Endothelial cell of umbilical vein (primary cell): Measurements from ENCODE around the gene SRRM3. TPM values are rescaled to one million over a fixed set of nuclear protein-coding genes. Genes with fewer than 3 reads are reported as not detected.

Experiments used
- BruUV-seq: library from RNA; stranded (reverse); fragments of 400-500 nt; replicated peaks from 2 replicates; lab custom pipeline; 2021; lab: Mats Ljungman, UMichigan
- CTCF ChIA-PET: fragments of 300-600, 350-600 bp; sonication (Branson Sonifier 250); formaldehyde crosslinking; loops from one replicate; lab custom pipeline; 2021; ENCODE audit warnings: antibody characterized with exemption, inconsistent platforms; lab: Charles Lee
- POLR2A ChIA-PET: fragments of 300-600, 350-600 bp; sonication (Branson Sonifier 250); formaldehyde crosslinking; loops from one replicate; lab custom pipeline; 2021; ENCODE audit warnings: antibody characterized with exemption, inconsistent platforms; lab: Charles Lee
- DNase-seq: peaks from one replicate; pipeline ENCODE4 v3.0.0-alpha.2; 2011; ENCODE audit warnings: low read depth, low spot score
- FAIRE-seq: peaks from 2 replicates; lab custom pipeline; 2011; peaks lifted over from hg19 to GRCh38; lab: Jason Lieb, UNC
- H2AFZ ChIP-seq: 2 replicates; pipeline ENCODE4 v1.6.0; 2012; ENCODE audit warnings: low read depth, low read length, control low read depth, inconsistent platforms
- H3K27ac ChIP-seq: 2 replicates; pipeline ENCODE4 v1.5.1; 2011; ENCODE audit warnings: low read depth, mild to moderate bottlenecking, control low read depth, low read length, moderate library complexity; ENCODE audit not compliant: insufficient read depth
- H3K27me3 ChIP-seq, 2 experiments: 2 replicates each; pipeline versions ENCODE4 v1.6.0 to v1.6.1; 2011; ENCODE audit warnings: low read length in 2 of 2, mixed read lengths in 1 of 2; ENCODE audit not compliant: control insufficient read depth in 2 of 2, insufficient read depth in 2 of 2
- H3K36me3 ChIP-seq, 2 experiments: 2 replicates in 1 of 2; 3 replicates in 1 of 2; pipeline ENCODE4 v1.5.1; 2011; ENCODE audit warnings: low read length in 2 of 2, mild to moderate bottlenecking in 1 of 2, moderate library complexity in 1 of 2; ENCODE audit not compliant: control insufficient read depth in 2 of 2, insufficient read depth in 2 of 2; ENCODE audit errors: extremely low read depth in 1 of 2
- H3K4me1 ChIP-seq: 3 replicates; pipeline ENCODE4 v1.5.1; 2011; ENCODE audit warnings: mild to moderate bottlenecking, low read length; ENCODE audit not compliant: control insufficient read depth, insufficient read depth; ENCODE audit errors: extremely low read depth
- H3K4me2 ChIP-seq: 2 replicates; pipeline ENCODE4 v1.6.1; 2011; ENCODE audit warnings: low read length, control low read depth, mixed read lengths; ENCODE audit not compliant: insufficient read depth
- H3K4me3 ChIP-seq, 3 experiments: fragments of 200-600 bp in 1 of 3; sonication (generic), shearing (Covaris generic) in 1 of 3; replicated peaks in 1 of 3; 2 replicates each; pipeline ENCODE4 v1.5.1; 2011 to 2016; ENCODE audit warnings: control low read depth in 3 of 3, low read length in 3 of 3, mild to moderate bottlenecking in 2 of 3, inconsistent platforms in 1 of 3, low read depth in 1 of 3, moderate library complexity in 1 of 3; ENCODE audit not compliant: insufficient read depth in 1 of 3
- H3K79me2 ChIP-seq: 2 replicates; pipeline ENCODE4 v1.6.0; 2012; ENCODE audit warnings: low read length, inconsistent platforms; ENCODE audit not compliant: control insufficient read depth, insufficient read depth
- H3K9ac ChIP-seq: replicated peaks from 2 replicates; pipeline ENCODE3; 2011; ENCODE audit warnings: low read length, control low read depth; ENCODE audit not compliant: insufficient read depth; ENCODE audit errors: extremely low read depth
- H3K9me1 ChIP-seq: replicated peaks from 3 replicates; pipeline ENCODE4 v1.6.0; 2011; ENCODE audit warnings: mild to moderate bottlenecking, low read length; ENCODE audit not compliant: control insufficient read depth, insufficient read depth; ENCODE audit errors: extremely low read depth
- H3K9me3 ChIP-seq: replicated peaks from 2 replicates; pipeline ENCODE4 v1.5.1; 2012; ENCODE audit warnings: low read length, inconsistent platforms; ENCODE audit not compliant: control insufficient read depth, insufficient read depth
- H4K20me1 ChIP-seq: replicated peaks from 2 replicates; pipeline ENCODE3; 2011; ENCODE audit warnings: mild to moderate bottlenecking, low read length; ENCODE audit not compliant: control insufficient read depth, insufficient read depth; ENCODE audit errors: extremely low read depth
- EZH2 ChIP-seq: IDR thresholded peaks from 2 replicates; pipeline ENCODE4 v1.6.1; 2012; ENCODE audit warnings: borderline replicate concordance, low read depth, mild to moderate bottlenecking, moderate library complexity, low read length, inconsistent platforms; ENCODE audit not compliant: severe bottlenecking
- FOS ChIP-seq: IDR thresholded peaks from 2 replicates; pipeline ENCODE4 v1.6.1; 2011; ENCODE audit warnings: mild to moderate bottlenecking, low read length, moderate library complexity, borderline replicate concordance; ENCODE audit not compliant: insufficient read depth
- GATA2 ChIP-seq: IDR thresholded peaks from 2 replicates; pipeline ENCODE4 v1.7.0; 2011; ENCODE audit warnings: low read depth, mild to moderate bottlenecking, moderate library complexity, mixed read lengths, low read length; ENCODE audit not compliant: insufficient read length, insufficient read depth
- JUN ChIP-seq: IDR thresholded peaks from 2 replicates; pipeline ENCODE4 v1.6.1; 2011; ENCODE audit warnings: borderline replicate concordance, low read depth; ENCODE audit not compliant: insufficient read length, insufficient read depth
- MYC ChIP-seq: IDR thresholded peaks from one replicate; pipeline ENCODE4 v1.6.1; 2011; ENCODE audit warnings: mild to moderate bottlenecking, low read depth, low read length
- POLR2A ChIP-seq: IDR thresholded peaks from 2 replicates; pipeline ENCODE4 v1.6.1; 2012; ENCODE audit warnings: low read depth, mild to moderate bottlenecking, control low read depth, low read length
- POLR2AphosphoS5 ChIP-seq: IDR thresholded peaks from 2 replicates; pipeline ENCODE4 v1.6.1; 2012; ENCODE audit warnings: low read depth, mild to moderate bottlenecking, control low read depth, low read length, moderate library complexity; ENCODE audit not compliant: insufficient read depth
- dilution Hi-C: fragments of 300-500 bp; cut with MboI; formaldehyde crosslinking; loops from one replicate; pipeline ENCODE4 v1.15.0; 2019; ENCODE audit warnings: low sequenced_read_pairs; ENCODE audit not compliant: extremely low pct_ligation_motif_present
- intact Hi-C: fragments of 100-400 bp; cut with micrococcal nuclease; formaldehyde crosslinking; loops from one replicate; pipeline ENCODE4 v1.10.0; 2022
- polyA plus RNA-seq, 4 experiments: library from polyadenylated mRNA; depleted of rRNA in 3 of 4; stranded (reverse) in 3 of 4; unstranded in 1 of 4; fragments of >200 nt; gene quantifications; 2 replicates each; pipeline versions ENCODE4 v1.2.1 to v1.2.3, GENCODE V29; 2011 to 2012; ENCODE audit warnings: missing spikeins in 1 of 4
- total RNA-seq: library from RNA; stranded (reverse); gene quantifications from 2 replicates; pipeline ENCODE4 v1.2.3, GENCODE V29; 2021
- TF ChIP-seq, protein P1 (sequence below), 2 donors: IDR thresholded peaks; 1 replicate in 1 of 2; 2 replicates in 1 of 2; pipeline ENCODE4 v1.5.1; 2011; ENCODE audit warnings: low read length in 2 of 2, mild to moderate bottlenecking in 2 of 2, moderate library complexity in 2 of 2, control low read depth in 1 of 2, inconsistent platforms in 1 of 2, low read depth in 1 of 2; ENCODE audit not compliant: insufficient read depth in 1 of 2; ENCODE audit errors: extremely low read depth in 1 of 2
- TF ChIP-seq, protein P2 (sequence below): IDR thresholded peaks from 2 replicates; pipeline ENCODE4 v1.6.1; 2011; ENCODE audit not compliant: insufficient read depth, insufficient read length

SRRM3 gene
- total and polyA plus RNA-seq, 2 donors (not counting 3 experiments of a cell fraction or from before 2014, with no cell fraction given): 4.4 to 5.4 TPM

DNA sequence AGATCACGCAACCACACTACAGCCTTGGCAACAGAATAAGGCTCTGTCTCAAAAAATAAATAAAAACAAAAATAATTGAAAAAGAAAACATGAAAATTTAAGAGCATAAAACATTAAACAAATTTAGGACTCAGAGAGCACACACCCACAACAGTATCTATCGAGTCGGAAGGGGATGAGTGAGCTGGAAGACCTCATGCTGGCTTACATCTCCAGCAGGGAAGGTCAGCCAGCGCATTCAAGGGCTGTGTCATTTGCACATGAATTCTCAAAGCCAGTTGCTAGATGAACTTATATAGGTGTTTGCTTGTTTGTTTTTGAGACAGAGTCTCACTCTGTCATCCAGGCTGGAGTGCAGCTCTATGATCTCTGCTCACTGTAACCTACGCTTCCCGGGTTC lies 50.3 kb downstream of the SRRM3 start:
- H3K27me3 ChIP-seq: no peaks in the 10 kb centered on the region
- H3K27ac ChIP-seq: no peak overlapping the region
- POLR2A ChIA-PET: no interaction called here
- CTCF ChIA-PET: interaction anchor here (0.7 kb wide), 1 partner anchor 11 kb away, joined by 3 read pairs; no protein-coding TSS in a partner anchor
- intact Hi-C loops: no loop called here
- FAIRE-seq (no peak), DNase-seq (no peak)
- H3K9me1 ChIP-seq: no peaks in the 10 kb centered on the region
- dilution Hi-C loops: no loop called here
- no peaks in the 10 kb centered on the region for H3K9me3 ChIP-seq
- H4K20me1 ChIP-seq: no peaks in the 10 kb centered on the region
- no peak overlapping the region for H3K4me2 ChIP-seq
- H3K9ac ChIP-seq: no peak overlapping the region
- no peak overlapping the region for H2AFZ ChIP-seq
- no peaks in the 10 kb centered on the region for H3K79me2 ChIP-seq
- H3K36me3 ChIP-seq: no peaks in the 10 kb centered on the region
- TF ChIP-seq, protein P1, sequence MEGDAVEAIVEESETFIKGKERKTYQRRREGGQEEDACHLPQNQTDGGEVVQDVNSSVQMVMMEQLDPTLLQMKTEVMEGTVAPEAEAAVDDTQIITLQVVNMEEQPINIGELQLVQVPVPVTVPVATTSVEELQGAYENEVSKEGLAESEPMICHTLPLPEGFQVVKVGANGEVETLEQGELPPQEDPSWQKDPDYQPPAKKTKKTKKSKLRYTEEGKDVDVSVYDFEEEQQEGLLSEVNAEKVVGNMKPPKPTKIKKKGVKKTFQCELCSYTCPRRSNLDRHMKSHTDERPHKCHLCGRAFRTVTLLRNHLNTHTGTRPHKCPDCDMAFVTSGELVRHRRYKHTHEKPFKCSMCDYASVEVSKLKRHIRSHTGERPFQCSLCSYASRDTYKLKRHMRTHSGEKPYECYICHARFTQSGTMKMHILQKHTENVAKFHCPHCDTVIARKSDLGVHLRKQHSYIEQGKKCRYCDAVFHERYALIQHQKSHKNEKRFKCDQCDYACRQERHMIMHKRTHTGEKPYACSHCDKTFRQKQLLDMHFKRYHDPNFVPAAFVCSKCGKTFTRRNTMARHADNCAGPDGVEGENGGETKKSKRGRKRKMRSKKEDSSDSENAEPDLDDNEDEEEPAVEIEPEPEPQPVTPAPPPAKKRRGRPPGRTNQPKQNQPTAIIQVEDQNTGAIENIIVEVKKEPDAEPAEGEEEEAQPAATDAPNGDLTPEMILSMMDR (IDR thresholded peaks at IDR 0.05; ENCODE audit: extremely low read depth in 1 of 2, insufficient read depth in 1 of 2, low read depth in 1 of 2, low read length in 2 of 2): no peak
- TF ChIP-seq MYC (no peak), POLR2A (no peak), POLR2AphosphoS5 (no peak), JUN (no peak), GATA2 (no peak), EZH2 (no peak), FOS (no peak)
- TF ChIP-seq, protein P2, sequence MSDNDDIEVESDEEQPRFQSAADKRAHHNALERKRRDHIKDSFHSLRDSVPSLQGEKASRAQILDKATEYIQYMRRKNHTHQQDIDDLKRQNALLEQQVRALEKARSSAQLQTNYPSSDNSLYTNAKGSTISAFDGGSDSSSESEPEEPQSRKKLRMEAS: no peak
- H3K4me1 ChIP-seq: no peaks in the 10 kb centered on the region
- no TSS peak for BruUV-seq
- no peak overlapping the region for H3K4me3 ChIP-seq
